ENCODE results near the gene CR1.

- TF ChIP-seq CTCF (IDR thresholded peaks at IDR 0.05; ENCODE audit: poor library complexity), result no peak
- TF ChIP-seq EZH2 (IDR thresholded peaks at IDR 0.05; ENCODE audit: borderline replicate concordance), result no peak
- TF ChIP-seq EZH2phosphoT487 (IDR thresholded peaks at IDR 0.05; ENCODE audit: low read depth, severe bottlenecking, unreplicated experiment), result no peak
Measured at GRCh38 chr1:207581496-207582153, 85.7 kb downstream of the CR1 start.

Data from hepatocyte (in vitro differentiated cells).